Small intestine (tissue), 7 donors: ENCODE data around the gene ANKDD1B. TPM values are rescaled to one million over a fixed set of nuclear protein-coding genes. Genes with fewer than 3 reads are reported as not detected.
A peak's percentile ranks its signal among the peaks of the same experiment; 100 is the strongest.
"Not testable (repeated sequence)": the region's sequence is repeated elsewhere in the genome, so short reads cannot be mapped to it uniquely, and the experiment has no call there.

Experiments
- DNase-seq, 2 donors: peaks; one replicate each; pipeline versions ENCODE4 v3.0.0 to v3.0.0-alpha.2; 2013
- FAIRE-seq: peaks from 2 replicates; lab custom pipeline; 2012; peaks lifted over from hg19 to GRCh38; lab: Jason Lieb, UNC
- H3K27ac ChIP-seq, 3 donors: one replicate each; pipeline ENCODE4 v1.5.1; 2013; ENCODE audit warnings: low read length in 2 of 3, mild to moderate bottlenecking in 2 of 3, control low read depth in 1 of 3, inconsistent platforms in 1 of 3, low read depth in 1 of 3, moderate library complexity in 1 of 3
- H3K27me3 ChIP-seq, 3 donors: one replicate each; pipeline ENCODE4 v1.6.1; 2013; ENCODE audit warnings: low read length in 3 of 3, inconsistent platforms in 1 of 3; ENCODE audit not compliant: control insufficient read depth in 3 of 3, insufficient read depth in 3 of 3
- H3K36me3 ChIP-seq, 3 donors: one replicate each; pipeline ENCODE4 v1.6.1; 2013; ENCODE audit warnings: low read length in 3 of 3, inconsistent platforms in 1 of 3, low read depth in 1 of 3, mild to moderate bottlenecking in 1 of 3, moderate library complexity in 1 of 3; ENCODE audit not compliant: control insufficient read depth in 3 of 3, insufficient read depth in 2 of 3
- H3K4me1 ChIP-seq, 3 donors: one replicate each; pipeline ENCODE4 v1.6.1; 2013; ENCODE audit warnings: low read length in 2 of 3, inconsistent platforms in 1 of 3, low read depth in 1 of 3, mild to moderate bottlenecking in 1 of 3, moderate library complexity in 1 of 3; ENCODE audit not compliant: control insufficient read depth in 3 of 3, insufficient read depth in 2 of 3
- H3K4me3 ChIP-seq, 3 donors: one replicate each; pipeline ENCODE4 v1.5.1; 2013; ENCODE audit warnings: low read length in 3 of 3, control low read depth in 1 of 3, inconsistent platforms in 1 of 3, low read depth in 1 of 3, mild to moderate bottlenecking in 1 of 3, moderate library complexity in 1 of 3
- H3K9me3 ChIP-seq, 2 donors: one replicate each; pipeline ENCODE4 v1.6.1; 2013; ENCODE audit warnings: low read depth in 1 of 2, low read length in 1 of 2; ENCODE audit not compliant: control insufficient read depth in 2 of 2, insufficient read depth in 1 of 2
- WGBS, 3 donors: extraction: QIAGEN DNeasy Blood & Tissue Kit; methylation state at CpG; one replicate each; pipeline ENCODE4 v1.1.7; 2013; 5-methylcytosine and 5-hydroxymethylcytosine counted together
- polyA plus RNA-seq, 4 donors: library from polyadenylated mRNA; stranded (reverse) in 3 of 4; unstranded in 1 of 4; fragments of 200-250 nt in 3 of 4; fragments of 120-200 nt in 1 of 4; gene quantifications; one replicate each; pipeline versions ENCODE4 v1.2.1 to v1.2.3, GENCODE V29; 2013
- donor health status: healthy with polysubstance abuse.
- donor health status: control.
- donor health status: control.
- donor health status: Bipolar disorder and iron deficiency.
- donor health status: healthy.

The ANKDD1B gene
- polyA plus RNA-seq, 4 donors, result 1.3 to 12.5 (median 1.4) TPM; not detected in 1

GRCh38 chr5:75608870-75609269 is 2.4 kb upstream of the ANKDD1B start:
- no peaks in the 10 kb centered on the region for H3K9me3 ChIP-seq
- peaks cover 0 to 11% (median 4%) of the 10 kb centered on the region in 3 donors for H3K4me1 ChIP-seq
- no peak overlapping the region for H3K27ac ChIP-seq
- no peaks in the 10 kb centered on the region for H3K27me3 ChIP-seq
- no peak for DNase-seq
- FAIRE-seq, result no peak
- WGBS, 3 donors, result 91 to 100% (median 100%) methylated on average over 1 of the region's 1 CpG
- no peak overlapping the region for H3K4me3 ChIP-seq
- H3K36me3 ChIP-seq, result no peaks in the 10 kb centered on the region

- no peaks in the 10 kb centered on the region for H3K36me3 ChIP-seq
- FAIRE-seq (peak; percentile 19), DNase-seq (peak in 1 of 2 donors; percentile 8)
- no peaks in the 10 kb centered on the region for H3K27me3 ChIP-seq
- no peak overlapping the region for H3K4me3 ChIP-seq
- peak overlapping the region in 1 of 3 donors; percentile 18 for H3K27ac ChIP-seq
- H3K9me3 ChIP-seq, result no peaks in the 10 kb centered on the region
- 77 to 90% (median 89%) methylated on average over 5 of the region's 5 CpGs for WGBS, 3 donors
- H3K4me1 ChIP-seq, result peaks cover 2 to 24% (median 4%) of the 10 kb centered on the region in 3 donors
Measured at GRCh38 chr5:75610201-75610600, 1.1 kb upstream of the ANKDD1B start.

GRCh38 chr5:75610859-75611310 is 368 bp upstream of the ANKDD1B start:
- H3K36me3 ChIP-seq, FAIRE-seq, H3K9me3 ChIP-seq, H3K27me3 ChIP-seq: not testable (repeated sequence)
- Histone ChIP-seq H3K4me1 (peaks cover 2 to 31% (median 4%) of the 10 kb centered on the region in 3 donors), H3K4me3 (peak overlapping the region in 2 of 3 donors; percentile 76 to 83), H3K27ac (peak overlapping the region; percentile 21 to 97 (median 67))
- 15 to 32% (median 32%) methylated on average over 11 of the region's 11 CpGs for WGBS, 3 donors
- peak in 1 of 2 donors; percentile 54 for DNase-seq

GRCh38 chr5:75612226-75612569 is 945 bp downstream of the ANKDD1B start:
- FAIRE-seq, result no peak
- peak in 1 of 2 donors; percentile 37 for DNase-seq

GRCh38 chr5:75612901-75613300 is 1.6 kb downstream of the ANKDD1B start:
- H3K36me3 ChIP-seq, result no peaks in the 10 kb centered on the region
- peak overlapping the region in 1 of 3 donors; percentile 83 for H3K4me3 ChIP-seq
- peak overlapping the region in 1 of 3 donors; percentile 97 for H3K27ac ChIP-seq
- 94 to 97% (median 95%) methylated on average over 3 of the region's 3 CpGs for WGBS, 3 donors
- H3K9me3 ChIP-seq, result no peaks in the 10 kb centered on the region
- DNase-seq (peak in 1 of 2 donors; percentile 13), FAIRE-seq (no peak)
- H3K4me1 ChIP-seq, result peaks cover 6 to 49% (median 7%) of the 10 kb centered on the region in 3 donors
- no peaks in the 10 kb centered on the region for H3K27me3 ChIP-seq

More at GRCh38 chr5:75612226-75612569, 945 bp downstream of the ANKDD1B start:
- no peaks in the 10 kb centered on the region for H3K9me3 ChIP-seq
- peaks cover 2 to 42% (median 4%) of the 10 kb centered on the region in 3 donors for H3K4me1 ChIP-seq
- no peaks in the 10 kb centered on the region for H3K27me3 ChIP-seq
- WGBS, 3 donors, result 18 to 39% (median 32%) methylated on average over 12 of the region's 12 CpGs
- H3K36me3 ChIP-seq, result no peaks in the 10 kb centered on the region
- peak overlapping the region in 1 of 3 donors; percentile 83 for H3K4me3 ChIP-seq
- peak overlapping the region in 1 of 3 donors; percentile 97 for H3K27ac ChIP-seq

- H3K27me3 ChIP-seq, result no peaks in the 10 kb centered on the region
- FAIRE-seq (no peak), DNase-seq (peak; percentile 48 to 57)
- H3K9me3 ChIP-seq, result no peaks in the 10 kb centered on the region
- H3K36me3 ChIP-seq, result no peaks in the 10 kb centered on the region
- peak overlapping the region in 1 of 3 donors; percentile 36 for H3K27ac ChIP-seq
- H3K4me1 ChIP-seq, result peaks cover 6 to 56% (median 7%) of the 10 kb centered on the region in 3 donors
- WGBS, 3 donors, result 63 to 85% (median 81%) methylated on average over 1 of the region's 1 CpG
- H3K4me3 ChIP-seq, result no peak overlapping the region
Measured at GRCh38 chr5:75614176-75614575, 2.9 kb downstream of the ANKDD1B start.

- H3K9me3 ChIP-seq, result no peaks in the 10 kb centered on the region
- H3K27me3 ChIP-seq, result no peaks in the 10 kb centered on the region
- DNase-seq (no peak), FAIRE-seq (no peak)
- 67 to 78% (median 73%) methylated on average over 4 of the region's 4 CpGs for WGBS, 3 donors
- H3K4me1 ChIP-seq, result peaks cover 6 to 77% (median 17%) of the 10 kb centered on the region in 3 donors
- no peaks in the 10 kb centered on the region for H3K36me3 ChIP-seq
- H3K4me3 ChIP-seq, result no peak overlapping the region
- H3K27ac ChIP-seq, result peak overlapping the region in 1 of 3 donors; percentile 78
Measured at GRCh38 chr5:75616371-75616881, 5.2 kb downstream of the ANKDD1B start.

- 14 to 41% (median 33%) methylated on average over 7 of the region's 7 CpGs for WGBS, 3 donors
- Histone ChIP-seq H3K36me3 (no peaks in the 10 kb centered on the region), H3K9me3 (no peaks in the 10 kb centered on the region), H3K4me3 (no peak overlapping the region), H3K27ac (peak overlapping the region in 2 of 3 donors; percentile 18 to 78), H3K4me1 (peaks cover 5 to 82% (median 17%) of the 10 kb centered on the region in 3 donors), H3K27me3 (no peaks in the 10 kb centered on the region)
- DNase-seq (peak; percentile 74 to 84), FAIRE-seq (no peak)
Measured at GRCh38 chr5:75616971-75617621, 5.8 kb downstream of the ANKDD1B start.
